Fibroblast of pulmonary artery (primary cell): ENCODE data around the gene RPS26.
"Not testable (repeated sequence)": the region's sequence is repeated elsewhere in the genome, so short reads cannot be mapped to it uniquely, and the experiment has no call there.

Experiments
- DNase-seq: peaks from one replicate; pipeline ENCODE4 v3.0.0-alpha.2; 2010; ENCODE audit warnings: low read depth
- H3K4me3 ChIP-seq: replicated peaks from 2 replicates; pipeline ENCODE4 v1.5.1; 2011; ENCODE audit warnings: low read depth, mild to moderate bottlenecking, control low read depth, low read length, moderate library complexity
- TF ChIP-seq, protein P1 (sequence below): IDR thresholded peaks from 2 replicates; pipeline ENCODE4 v1.5.1; 2011; ENCODE audit warnings: mild to moderate bottlenecking, control low read depth, low read length, inconsistent platforms; ENCODE audit errors: missing control alignments

The RPS26 gene

DNA sequence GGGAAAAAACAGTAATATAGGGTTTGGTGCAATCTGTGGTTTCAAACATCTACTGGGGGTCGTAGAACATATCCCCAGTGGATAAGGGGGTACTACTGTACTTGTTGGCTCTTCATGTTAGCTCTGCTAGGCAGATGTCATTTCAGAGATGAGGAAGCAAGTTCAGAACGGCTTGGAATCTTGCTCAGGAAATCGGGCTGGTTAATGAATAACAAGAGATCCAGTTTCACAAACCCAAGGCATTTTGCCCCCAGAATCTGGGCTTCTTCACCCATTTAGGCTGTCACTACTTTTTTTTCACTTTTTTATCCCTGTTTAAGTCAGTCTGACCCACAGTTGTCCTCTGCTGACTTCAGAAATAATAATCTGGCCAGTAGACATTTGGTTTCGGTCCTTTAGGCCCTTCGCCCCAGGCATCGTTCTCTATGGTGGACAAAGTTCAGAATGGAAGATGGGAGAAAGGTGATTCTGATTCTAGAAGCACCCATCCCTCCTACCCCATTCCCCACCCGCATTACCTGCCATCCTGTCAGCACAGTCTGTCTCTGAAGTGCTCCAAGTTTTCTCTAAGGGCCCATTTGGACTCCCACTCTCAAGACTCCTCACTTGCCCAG, 40.1 kb upstream of the RPS26 start:
- TF ChIP-seq, protein P1, sequence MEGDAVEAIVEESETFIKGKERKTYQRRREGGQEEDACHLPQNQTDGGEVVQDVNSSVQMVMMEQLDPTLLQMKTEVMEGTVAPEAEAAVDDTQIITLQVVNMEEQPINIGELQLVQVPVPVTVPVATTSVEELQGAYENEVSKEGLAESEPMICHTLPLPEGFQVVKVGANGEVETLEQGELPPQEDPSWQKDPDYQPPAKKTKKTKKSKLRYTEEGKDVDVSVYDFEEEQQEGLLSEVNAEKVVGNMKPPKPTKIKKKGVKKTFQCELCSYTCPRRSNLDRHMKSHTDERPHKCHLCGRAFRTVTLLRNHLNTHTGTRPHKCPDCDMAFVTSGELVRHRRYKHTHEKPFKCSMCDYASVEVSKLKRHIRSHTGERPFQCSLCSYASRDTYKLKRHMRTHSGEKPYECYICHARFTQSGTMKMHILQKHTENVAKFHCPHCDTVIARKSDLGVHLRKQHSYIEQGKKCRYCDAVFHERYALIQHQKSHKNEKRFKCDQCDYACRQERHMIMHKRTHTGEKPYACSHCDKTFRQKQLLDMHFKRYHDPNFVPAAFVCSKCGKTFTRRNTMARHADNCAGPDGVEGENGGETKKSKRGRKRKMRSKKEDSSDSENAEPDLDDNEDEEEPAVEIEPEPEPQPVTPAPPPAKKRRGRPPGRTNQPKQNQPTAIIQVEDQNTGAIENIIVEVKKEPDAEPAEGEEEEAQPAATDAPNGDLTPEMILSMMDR, result no peak
- H3K4me3 ChIP-seq, result no peak overlapping the region
- no peak for DNase-seq

DNA sequence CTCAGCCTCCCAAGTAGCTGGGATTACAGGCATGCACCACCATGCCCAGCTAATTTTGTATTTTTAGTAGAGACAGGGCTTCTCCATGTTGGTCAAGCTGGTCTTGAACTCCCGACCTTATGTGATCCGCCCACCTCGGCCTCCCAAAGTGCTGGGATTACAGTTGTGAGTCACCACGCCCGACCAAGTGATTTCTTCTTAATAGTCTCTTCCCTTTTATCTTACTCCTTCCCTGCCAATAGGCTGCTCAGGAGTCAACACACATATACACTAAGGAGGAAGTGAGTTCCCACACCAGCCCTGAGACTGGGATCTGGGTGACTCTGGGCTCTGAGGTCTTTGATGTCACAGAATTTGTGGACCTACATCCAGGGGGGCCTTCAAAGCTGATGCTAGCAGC, 38.3 kb upstream of the RPS26 start:
- not testable (repeated sequence) for H3K4me3 ChIP-seq, DNase-seq

DNA sequence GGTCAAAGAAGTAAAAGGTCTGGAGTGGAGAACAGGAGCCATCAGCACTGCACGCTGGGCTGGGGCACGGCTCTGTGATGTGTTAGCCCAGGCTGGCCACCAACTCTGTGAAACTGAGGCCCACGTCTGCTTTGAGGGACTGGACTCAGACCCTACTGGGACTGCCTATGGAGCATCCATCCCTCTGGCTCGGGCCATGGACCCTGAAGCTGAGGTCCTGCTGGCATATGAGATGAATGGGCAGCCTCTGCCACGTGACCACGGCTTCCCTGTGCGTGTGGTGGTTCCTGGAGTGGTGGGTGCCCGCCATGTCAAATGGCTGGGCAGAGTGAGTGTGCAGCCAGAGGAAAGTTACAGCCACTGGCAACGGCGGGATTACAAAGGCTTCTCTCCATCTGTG, 37.5 kb upstream of the RPS26 start:
- TF ChIP-seq, protein P1, result no peak
- DNase-seq, result no peak

DNA sequence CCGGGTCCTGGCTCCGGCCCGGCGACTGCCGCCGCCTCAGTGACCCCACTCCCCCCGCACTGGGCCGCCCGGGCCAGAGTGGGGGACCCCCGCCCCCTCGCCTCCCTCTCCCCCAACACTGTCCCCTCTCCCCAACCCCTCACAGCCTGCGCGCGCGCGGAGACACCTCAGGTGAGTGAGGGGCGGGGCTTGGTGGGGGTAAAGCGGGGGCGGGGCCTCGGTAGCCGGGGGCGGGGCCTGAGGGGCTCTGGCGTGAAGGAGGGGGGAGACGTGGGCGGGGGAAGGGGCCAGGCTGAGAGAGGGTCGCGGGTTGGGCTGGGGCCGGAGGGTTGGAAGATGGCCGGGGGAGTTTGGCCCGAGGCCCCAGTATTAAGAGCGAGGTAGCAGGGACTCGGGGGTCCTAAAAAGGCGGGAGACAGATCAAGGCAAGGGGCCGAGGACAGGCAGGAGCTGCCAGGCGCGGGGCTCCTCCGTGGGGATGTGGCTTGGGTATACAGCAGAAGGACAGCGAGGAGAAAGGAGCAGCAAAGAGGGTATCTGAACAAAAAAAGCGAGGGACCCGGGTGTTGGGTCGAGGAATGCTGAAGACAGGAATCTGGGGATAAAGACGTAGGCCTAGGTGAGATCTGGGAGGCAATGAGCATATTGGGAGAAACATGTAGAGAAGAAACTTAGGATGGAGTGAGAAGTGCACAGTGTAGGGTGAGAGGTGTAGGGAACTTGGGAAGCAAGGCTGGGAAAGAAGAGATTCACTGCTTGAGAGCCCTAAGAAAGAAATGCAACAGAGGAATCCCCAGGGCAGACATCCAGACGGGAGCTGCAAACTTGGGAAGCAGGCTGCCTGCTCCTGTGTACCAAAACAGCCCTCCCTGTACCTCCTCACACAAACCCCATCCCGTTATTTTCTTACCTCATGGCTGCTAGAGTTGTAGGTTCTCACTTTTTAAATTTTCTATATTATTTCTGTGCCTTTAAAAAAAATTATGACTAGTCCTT, 33.9 kb upstream of the RPS26 start:
- H3K4me3 ChIP-seq, result peak overlapping the region; percentile 68
- TF ChIP-seq, protein P1, result no peak
- no peak for DNase-seq

More for the DNA sequence above, 37.5 kb upstream of the RPS26 start:
- H3K4me3 ChIP-seq, result no peak overlapping the region

DNA sequence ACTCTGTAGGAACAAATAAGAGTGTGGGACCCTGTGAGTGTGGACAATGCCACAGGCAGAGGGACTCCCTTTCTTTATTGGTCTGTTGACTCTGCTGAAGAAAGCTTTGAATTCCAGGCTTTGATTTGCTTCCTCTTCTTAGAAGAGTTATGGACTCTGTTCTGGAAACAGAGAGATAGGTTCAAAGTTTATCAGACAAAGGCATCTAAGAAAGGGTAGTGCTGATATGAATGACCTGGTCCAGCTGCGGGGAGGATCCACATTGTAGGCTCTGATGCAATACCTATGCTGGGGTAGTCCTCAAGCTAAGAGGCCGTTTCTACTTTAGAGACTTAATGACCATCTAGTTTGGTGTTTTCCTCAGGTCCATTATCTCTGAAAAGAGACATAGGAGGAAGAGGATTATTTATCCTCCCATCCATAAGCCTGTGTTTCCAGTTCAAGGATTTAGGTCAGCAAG, 31.6 kb upstream of the RPS26 start:
- TF ChIP-seq, protein P1, result no peak
- no peak for DNase-seq
- H3K4me3 ChIP-seq, result no peak overlapping the region

DNA sequence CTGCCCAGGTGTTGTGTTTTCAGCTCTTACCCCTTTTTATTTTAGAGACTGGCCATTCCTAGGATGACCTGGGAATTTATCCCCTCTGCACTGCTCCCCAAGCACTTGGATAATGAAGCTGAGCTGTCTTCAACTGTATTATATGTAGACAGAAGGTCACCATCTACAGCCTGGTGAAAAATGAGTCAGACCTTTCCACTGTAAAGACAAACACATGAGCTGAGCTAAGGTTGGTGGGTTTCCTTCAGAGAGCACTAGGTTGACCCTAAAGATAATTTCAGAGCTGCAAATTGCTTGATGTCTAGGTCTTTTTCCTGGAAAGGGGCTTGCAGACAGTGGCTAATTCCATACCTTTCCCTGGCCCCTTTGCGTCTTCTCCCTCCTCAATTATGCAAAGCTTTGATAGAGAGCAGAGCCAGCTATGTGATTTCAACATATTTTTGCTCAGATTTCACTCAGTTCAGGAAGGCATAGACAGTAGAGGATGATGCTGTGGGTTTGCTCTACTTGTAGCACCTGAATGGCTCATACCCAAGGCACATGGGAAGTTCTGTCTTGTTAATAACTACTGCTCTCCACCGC, 30.1 kb upstream of the RPS26 start:
- DNase-seq, result no peak
- TF ChIP-seq, protein P1, result no peak

DNA sequence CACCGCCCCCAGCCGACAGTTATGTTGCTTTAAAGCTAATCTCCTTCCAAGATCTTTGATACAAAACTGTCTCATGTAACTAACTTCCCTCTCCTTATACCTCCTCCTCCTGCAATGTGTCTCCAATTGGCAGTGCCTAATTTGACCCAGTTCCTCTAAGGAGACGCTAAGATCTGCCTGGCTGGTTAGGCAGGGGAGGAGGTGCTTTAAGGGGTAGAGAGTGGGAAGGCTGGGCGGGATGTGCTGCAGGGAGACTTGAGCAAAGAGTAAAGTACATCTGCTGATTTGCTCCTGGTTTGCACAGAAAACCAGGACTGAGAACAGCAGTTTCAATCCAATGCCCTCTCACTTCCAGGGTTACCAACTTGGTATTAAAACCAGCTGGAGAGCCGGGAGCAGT, 28.2 kb upstream of the RPS26 start:
- no peak overlapping the region for H3K4me3 ChIP-seq
- DNase-seq, result no peak
- TF ChIP-seq, protein P1, result no peak

More for the DNA sequence above, 30.1 kb upstream of the RPS26 start:
- no peak overlapping the region for H3K4me3 ChIP-seq
